Dermis microvascular lymphatic vessel endothelial cell (primary cell): ENCODE measurements around the gene SKP1. TPM values are rescaled to one million over a fixed set of nuclear protein-coding genes. Genes with fewer than 3 reads are reported as not detected.

ENCODE experiments used
- DNase-seq, 2 donors: peaks; one replicate each; pipeline versions ENCODE4 v3.0.0 to v3.0.0-alpha.2; 2010; ENCODE audit warnings: low read depth in 2 of 2
- total RNA-seq: library from RNA; depleted of rRNA; stranded (reverse); fragments of >200 nt; gene quantifications from 2 replicates; pipeline ENCODE4 v1.2.1, GENCODE V29; 2014

Gene SKP1
- total RNA-seq, 1 donor from 2014 or later: 134 TPM

DNA sequence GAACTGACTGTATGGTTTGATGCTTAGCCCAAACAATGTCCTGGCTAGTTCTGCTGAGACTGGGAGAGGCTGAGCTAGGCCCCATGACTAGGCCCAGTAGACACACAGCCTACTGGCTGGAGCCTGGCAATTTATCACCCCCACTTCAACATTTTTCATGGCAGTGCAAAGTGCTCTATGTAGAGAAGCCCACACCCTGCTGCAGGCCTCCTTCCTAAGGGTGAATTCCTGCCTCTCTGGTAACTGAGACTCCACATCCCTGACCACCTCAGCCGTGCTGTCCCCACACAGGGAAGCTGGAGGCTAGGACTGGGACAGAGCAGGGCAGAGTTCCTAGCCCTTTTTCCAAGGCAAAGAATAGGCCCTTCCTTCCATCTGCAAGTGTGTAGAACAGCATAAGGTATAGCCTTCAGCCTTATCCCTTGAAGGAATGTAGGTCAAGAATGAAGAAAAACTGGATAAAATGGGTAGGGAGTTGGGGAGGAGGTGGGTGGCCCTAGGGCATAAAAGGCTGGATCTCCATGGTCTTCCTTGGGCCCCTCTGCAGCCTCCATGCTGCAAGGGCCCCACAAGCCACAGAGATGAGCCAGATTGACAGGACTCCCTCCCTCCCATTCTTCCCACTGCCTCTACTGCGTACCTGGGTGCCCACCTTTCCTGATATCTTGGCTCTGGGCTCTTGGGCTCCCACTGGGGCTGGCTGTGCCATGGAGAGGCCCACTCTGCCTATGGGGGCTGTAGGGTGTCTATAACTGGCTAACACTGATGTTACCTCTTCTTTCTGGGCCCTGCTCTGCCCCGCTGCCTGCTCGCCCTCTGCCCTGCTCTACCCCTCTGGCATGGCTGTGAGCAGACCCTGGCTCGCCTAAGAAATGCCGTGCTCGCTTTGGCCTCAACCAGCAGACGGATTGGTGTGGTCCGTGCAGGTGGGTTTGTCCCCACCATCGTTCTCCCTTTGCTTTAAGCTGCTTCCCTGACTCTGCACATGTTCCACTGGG lies 32.5 kb downstream of the SKP1 start:
- DNase-seq: no peak

DNA sequence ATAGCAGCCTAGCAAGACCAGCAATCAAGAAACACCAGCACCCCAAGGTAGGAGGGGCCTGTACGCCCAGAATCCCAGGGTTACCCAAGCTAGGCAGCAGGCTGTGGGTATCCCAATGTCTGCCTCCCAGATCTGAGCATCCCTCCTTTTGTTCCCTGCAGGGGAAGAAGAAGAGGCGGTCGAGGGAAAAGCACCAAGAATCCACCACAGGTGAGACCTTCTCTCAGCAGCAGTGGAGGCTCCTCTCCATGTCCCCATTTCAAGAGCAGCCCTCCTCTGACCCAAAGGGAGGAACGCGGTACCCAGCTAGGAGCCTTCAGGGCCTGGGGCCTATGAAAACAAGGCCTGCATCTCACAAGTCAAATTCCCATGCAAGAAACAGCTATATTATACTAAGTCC lies 33.3 kb downstream of the SKP1 start:
- no peak for DNase-seq

- DNase-seq: no peak
Measured at GRCh38 chr5:134142806-134143205, 33.9 kb downstream of the SKP1 start.

DNA sequence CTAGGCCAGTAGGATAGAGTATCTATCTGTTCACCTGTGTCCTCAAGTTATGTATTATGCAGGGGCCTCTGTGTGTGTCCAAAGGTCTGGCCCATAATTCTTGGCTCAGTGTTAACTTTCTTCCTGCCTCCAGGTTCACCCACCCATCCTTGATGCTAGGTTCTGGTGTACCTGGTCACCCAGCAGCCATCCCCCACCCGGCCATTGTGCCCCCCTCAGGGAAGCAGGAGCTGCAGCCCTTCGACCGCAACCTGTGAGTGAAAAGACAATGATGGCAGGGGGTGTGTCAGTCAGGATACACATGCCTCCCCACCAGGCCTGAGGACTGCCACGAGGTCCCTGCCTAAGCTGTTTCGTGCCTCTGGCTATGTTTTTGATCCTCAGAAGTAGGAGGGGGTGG lies 34.7 kb downstream of the SKP1 start:
- no peak for DNase-seq

DNA sequence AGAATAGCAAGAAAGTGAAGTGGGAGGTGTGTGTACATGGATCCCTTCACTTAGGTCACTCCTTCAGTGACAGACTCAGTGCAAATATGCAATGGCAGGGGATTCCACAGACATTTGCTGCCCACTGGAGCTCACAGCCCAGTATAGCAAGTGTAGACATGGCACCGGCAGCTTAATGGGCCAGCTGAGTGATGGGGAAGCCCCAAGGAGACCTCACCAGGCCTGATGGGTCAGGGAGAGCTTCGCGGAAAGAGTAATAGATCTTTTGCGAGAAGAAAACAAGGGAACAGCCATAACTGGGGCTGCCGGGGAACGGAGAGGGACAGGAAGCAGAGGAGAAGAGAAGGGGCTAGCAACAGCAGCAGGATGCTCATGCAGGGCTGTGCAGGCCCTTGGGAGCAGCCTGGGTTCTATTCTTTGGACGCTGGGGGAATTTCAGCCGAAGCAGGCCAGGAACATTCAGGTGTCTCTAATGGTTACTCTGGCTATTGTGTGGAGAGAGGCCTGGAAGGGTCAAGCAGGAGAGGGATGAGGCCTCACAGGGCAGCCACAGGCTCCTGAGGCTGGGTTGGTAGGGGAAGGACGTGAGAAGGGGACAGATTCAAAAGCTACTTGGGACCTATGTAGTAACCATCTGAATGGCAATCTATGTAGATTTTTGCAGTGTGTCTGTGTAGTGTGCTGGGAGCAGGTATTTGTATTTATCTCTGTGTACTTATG lies 35.3 kb downstream of the SKP1 start:
- DNase-seq: no peak

- peak; percentile 63 to 73 for DNase-seq
Measured at GRCh38 chr5:134140530-134141201, 36.1 kb downstream of the SKP1 start.

- no peak for DNase-seq
Measured at GRCh38 chr5:134139891-134140469, 36.8 kb downstream of the SKP1 start.

DNA sequence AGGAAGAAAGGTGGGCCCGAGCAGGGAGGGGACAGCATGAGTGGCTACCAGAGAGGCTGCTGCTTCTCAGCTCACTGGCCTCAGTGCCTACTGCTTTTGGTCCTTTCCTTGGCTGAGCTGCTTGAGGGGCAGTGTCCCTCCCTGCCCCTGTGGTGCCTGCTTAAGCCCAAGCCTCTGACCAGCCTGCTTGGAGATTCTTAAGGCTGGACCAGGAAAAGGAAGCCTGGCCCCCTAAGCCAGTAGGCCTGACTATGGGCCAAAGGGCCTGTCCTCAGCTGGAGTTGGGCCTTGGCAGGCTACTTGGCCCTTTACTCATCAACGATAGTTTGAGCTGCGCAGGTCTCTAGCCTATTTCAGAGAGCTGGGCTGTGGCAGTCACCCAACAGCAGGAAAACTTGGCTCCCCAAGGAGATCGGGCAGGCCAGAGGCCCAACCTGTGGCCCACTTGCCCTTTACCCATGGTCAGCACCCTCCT lies 37.3 kb downstream of the SKP1 start:
- no peak for DNase-seq

GRCh38 chr5:134138416-134139376 lies 38.1 kb downstream of the SKP1 start:
- no peak for DNase-seq

GRCh38 chr5:134136771-134137170 lies 40.0 kb downstream of the SKP1 start:
- DNase-seq: no peak

DNA sequence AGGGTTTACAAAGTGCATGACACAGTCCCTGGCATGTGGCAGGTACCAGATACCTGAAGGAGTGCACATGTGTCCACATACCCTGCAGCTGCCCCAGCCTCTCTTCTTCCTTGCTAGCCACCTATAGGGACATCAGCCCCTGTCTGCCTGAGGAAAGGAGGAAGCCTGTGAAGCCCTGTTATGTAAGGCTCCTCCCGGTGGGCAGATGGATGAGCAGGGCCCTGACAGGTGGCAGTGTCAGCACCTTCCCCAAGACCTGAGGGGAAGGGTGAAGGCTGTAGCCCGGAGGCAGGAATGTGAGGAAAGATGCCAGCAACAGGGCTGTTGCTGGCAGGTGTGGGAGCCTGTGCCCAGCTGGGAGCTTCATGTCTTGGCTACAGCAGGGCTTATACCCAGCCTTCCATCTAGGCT lies 40.5 kb downstream of the SKP1 start:
- no peak for DNase-seq

- DNase-seq: no peak
Measured at GRCh38 chr5:134135091-134135655, 41.6 kb downstream of the SKP1 start.

DNA sequence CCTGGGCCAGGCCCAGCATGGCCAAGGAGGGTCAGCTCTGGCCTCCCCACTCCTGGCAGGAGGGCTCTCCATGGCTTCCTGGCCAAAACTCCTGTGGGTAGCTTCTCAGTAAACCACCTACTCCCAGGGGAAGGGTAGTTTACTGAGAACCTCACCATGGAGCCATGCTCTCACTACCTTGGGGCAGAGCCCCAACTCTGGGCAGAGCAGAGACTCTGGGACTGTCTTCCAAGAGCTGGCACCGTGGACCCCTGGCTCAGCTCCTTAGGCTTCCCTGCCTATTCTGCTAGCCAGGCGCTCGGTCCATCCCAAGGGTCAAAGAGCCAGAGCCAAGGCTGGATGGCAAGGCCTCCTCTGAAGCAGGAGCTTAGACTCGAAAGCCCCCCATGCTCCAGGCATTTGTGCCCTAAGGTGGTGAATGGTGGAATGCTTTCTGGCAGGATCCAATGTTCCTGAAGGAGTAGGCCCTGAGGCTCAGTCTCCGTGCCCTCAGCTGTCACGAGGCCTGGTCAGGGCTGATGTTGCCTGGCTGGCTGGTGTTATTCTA lies 42.7 kb downstream of the SKP1 start:
- DNase-seq: no peak

- no peak for DNase-seq
Measured at GRCh38 chr5:134133188-134133994, 43.4 kb downstream of the SKP1 start.

GRCh38 chr5:134132372-134133187 lies 44.2 kb downstream of the SKP1 start:
- no peak for DNase-seq

- DNase-seq: no peak
Measured at GRCh38 chr5:134131578-134132350, 45.0 kb downstream of the SKP1 start.

- no peak for DNase-seq
Measured at GRCh38 chr5:134131165-134131564, 45.6 kb downstream of the SKP1 start.
